NCI-H2196 (cell line): ENCODE measurements around the gene CNTN4.

Source experiments
- DNase-seq: peaks from one replicate; lab custom pipeline; 2025; ENCODE audit not compliant: unreplicated experiment; lab: John Stamatoyannopoulos, UW

CNTN4 gene

GRCh38 chr3:2148561-2149340 is 50.1 kb downstream of the CNTN4 start:
- no peak for DNase-seq

DNA sequence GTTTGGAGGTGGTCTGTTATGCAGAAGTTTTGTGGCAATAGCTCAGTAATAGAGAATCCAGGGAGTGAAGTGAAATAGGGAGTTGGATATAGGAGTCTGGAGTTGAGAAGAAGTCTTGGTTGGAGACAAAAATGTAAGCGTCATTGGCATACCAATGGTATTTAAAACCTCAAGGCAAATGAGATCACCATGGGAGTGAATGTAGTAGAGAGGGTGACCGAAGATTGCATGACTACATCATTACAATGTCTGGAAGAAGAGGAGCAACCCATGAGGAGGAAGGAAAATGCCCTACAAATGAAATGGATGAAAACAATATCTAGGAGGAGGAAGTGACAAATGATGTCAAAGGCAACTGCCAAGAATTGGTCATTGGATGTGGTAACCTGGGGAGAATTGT is 54.4 kb downstream of the CNTN4 start:
- no peak for DNase-seq

- no peak for DNase-seq
Measured at GRCh38 chr3:2153547-2153946, 54.9 kb downstream of the CNTN4 start.

DNA sequence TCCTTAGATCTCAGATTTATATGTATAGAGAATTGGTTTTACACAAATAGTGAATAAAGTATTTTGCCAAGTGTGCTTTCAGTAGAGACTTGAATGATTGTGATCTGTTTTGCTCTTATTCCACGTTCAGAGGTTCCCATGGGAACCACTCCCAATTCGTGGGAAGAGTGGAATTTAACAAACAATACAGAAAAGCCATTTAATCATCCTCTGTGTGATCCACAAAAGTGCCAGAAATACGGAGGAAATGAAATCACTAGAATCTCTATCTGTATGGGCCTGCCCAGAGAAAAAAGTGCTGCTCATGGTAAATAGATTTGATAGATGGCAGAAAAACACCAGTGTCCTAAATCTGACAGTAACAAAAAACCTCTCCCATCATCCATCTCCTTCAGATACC is 56.0 kb downstream of the CNTN4 start:
- DNase-seq = no peak

GRCh38 chr3:2156244-2156847 is 57.7 kb downstream of the CNTN4 start:
- DNase-seq = no peak

- no peak for DNase-seq
Measured at GRCh38 chr3:2158828-2159227, 60.2 kb downstream of the CNTN4 start.

DNA sequence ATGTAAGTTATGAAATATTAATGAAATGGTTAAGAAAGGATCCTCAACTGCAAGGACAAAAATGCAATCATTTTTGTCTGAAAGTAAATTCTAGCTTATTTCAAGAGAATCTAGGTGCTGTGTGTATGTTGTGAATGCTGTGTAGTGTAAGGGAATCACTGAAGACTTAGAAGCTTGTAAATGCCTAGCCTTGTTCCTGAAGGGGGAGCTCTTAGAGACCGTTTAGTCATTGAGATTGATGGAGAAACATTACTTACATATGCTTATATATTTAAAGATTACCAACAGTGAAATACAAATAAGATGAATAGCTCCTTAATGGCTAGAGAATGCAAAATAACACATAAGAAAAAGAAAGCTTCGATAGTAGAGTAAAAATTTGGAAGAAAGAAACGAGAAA is 67.9 kb downstream of the CNTN4 start:
- DNase-seq = no peak

DNA sequence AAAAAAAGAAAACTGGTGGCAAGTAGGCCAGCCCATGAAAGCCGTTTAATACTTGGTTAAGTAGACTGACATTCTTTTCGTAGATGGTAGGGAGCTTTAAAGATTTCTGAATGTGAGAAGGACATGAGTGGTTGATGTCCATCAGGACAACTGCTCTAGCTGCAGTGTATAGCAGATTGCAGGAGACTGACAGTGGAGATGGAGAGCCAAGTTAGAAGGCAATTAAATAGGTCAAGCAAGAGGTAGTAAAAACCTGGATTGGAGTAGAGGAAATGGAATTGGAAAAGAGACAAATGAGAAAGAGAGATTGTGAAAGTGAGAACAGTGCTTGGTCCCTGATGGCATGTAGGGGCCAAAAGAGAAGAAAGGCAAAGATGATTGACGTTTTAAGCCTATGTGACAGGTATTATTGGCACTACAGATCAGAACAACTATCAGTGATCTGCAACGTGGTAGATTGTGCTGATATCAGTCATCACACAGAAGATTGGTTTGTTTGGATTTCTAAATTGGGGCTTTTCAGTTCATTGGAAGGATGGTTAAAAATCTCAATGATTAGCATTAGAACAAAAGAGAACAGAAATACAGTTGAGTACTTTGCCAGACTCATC is 74.0 kb downstream of the CNTN4 start:
- no peak for DNase-seq

DNA sequence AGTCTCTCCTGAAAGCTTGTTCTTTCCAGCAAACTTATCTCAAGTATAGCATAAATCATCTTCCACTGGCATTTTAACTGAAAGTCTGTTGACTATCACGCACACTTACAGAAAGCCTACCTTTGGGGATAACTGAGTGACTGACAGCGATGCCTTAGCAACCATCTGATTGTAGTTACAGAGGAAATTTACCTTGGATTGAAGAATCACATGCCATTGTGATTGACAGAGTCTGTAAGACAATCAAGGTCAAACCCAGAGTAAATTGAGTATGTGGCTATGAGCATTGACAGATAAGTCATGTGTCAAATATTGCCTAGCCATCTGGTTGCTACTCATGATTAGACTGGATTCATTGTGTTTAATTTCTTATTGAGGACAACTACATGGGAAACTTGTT is 82.0 kb downstream of the CNTN4 start:
- DNase-seq = no peak

DNA sequence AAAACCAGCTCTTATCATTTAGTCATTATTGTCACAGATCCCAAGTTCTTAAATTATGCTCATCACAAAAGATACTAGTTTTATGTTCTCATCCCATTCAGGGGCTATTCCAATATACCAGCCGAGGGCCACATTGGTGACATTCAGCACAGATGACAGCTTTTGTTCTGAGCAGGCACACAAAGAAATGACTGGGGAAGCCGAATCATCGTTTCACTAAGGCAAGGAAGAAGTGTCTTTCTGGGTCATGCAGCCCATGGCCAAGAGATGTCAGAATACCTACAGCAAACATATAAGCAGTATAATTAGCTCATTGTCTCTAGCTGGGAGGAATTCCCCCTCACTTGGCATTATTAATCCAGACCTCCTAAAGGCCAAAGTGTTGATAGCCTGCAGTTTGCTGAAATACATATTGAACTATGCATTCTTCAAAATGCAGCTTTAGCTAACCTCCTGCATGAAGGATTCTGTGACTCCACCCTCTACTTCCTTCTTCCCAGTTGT is 100.2 kb downstream of the CNTN4 start:
- DNase-seq = no peak

- no peak for DNase-seq
Measured at GRCh38 chr3:2204054-2204453, 105.4 kb downstream of the CNTN4 start.

GRCh38 chr3:2205692-2206091 is 107.0 kb downstream of the CNTN4 start:
- no peak for DNase-seq

DNA sequence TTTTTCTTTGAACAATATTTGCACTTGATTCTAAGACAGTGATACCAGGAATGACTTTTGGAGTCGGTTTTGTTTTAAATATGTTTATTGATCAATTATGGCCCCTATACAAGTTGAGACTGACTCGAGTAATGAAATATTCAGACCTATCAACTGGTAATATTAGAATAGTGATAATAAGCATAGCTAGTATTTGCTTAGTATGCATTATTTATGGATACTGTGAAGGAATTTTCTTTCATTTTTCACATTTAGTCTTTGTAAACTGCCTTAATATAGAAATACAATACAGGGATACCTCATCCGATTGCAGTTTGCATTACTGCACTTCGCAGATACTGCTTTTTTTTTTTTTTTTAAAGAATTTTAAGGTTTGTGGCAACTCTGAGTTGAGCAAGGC is 107.9 kb downstream of the CNTN4 start:
- no peak for DNase-seq

GRCh38 chr3:2211568-2211967 is 112.9 kb downstream of the CNTN4 start:
- no peak for DNase-seq

GRCh38 chr3:2212206-2212605 is 113.5 kb downstream of the CNTN4 start:
- DNase-seq = no peak

DNA sequence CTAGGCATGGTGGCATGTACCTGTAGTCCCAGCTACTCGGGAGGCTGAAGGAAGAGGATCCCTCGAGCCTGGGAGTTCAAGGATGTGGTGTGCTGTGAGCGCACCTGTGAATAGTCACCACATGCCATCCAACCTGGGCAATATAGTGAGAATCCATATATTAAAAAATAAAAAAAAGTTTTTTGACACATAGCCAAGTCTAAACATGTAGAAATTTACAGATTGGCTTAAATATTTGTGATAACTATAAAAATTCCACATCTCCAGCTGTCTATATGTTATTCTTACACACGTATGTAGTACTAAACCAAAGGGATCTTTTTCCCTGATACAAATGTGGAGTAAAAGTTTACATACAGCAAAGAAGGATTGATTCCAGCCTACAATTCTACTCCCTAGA is 119.7 kb downstream of the CNTN4 start:
- no peak for DNase-seq

- no peak for DNase-seq
Measured at GRCh38 chr3:2218816-2219215, 120.2 kb downstream of the CNTN4 start.

DNA sequence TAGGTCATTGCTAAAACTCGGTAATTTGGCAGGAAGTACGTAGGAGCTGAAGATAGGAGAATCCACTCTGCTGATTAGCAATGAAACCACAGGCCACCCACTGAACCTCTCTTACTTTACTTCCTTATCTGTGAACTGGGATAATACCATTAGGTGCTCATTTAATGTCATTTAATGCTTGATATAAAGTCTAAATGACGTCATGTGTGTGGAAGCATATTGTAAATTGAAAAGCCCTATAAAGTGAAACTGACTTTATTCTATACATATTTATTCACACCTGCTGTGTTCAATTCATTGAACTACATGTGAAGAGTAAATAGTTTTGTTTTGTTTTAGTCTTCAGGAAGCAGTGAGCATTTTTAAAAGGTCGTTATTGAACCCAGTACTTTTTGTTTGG is 137.5 kb downstream of the CNTN4 start:
- no peak for DNase-seq

DNA sequence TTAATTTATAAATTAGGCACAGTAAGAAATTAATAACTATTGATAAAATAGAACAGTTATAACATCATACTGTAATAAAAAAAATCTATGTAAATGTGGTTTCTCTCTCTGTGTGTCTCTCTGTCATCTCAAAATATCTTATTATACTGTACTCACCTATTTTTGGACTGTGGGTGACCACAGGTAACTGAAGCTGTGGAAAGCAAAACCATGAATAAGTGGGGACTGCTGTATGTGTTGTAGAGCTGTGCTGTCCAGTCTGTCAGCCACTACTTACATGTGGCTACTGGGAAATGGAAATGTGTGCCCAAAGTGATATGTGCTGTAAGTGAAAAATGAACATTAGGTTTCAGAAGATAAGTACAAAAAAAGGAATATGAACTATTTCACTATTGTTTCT is 145.5 kb downstream of the CNTN4 start:
- no peak for DNase-seq

GRCh38 chr3:2246873-2247648 is 148.4 kb downstream of the CNTN4 start:
- DNase-seq = no peak

- no peak for DNase-seq
Measured at GRCh38 chr3:2247831-2248230, 149.2 kb downstream of the CNTN4 start.

- no peak for DNase-seq
Measured at GRCh38 chr3:2250783-2251182, 152.1 kb downstream of the CNTN4 start.
